Ascending aorta (tissue), 2 donors: ENCODE results near the gene VSIR. TPM values are rescaled to one million over a fixed set of nuclear protein-coding genes. Genes with fewer than 3 reads are reported as not detected.

Experiments
- DNase-seq, 2 donors: peaks; one replicate each; pipeline ENCODE4 v3.0.0-alpha.2; 2019; ENCODE audit warnings: low spot score in 2 of 2
- H3K27ac ChIP-seq, 2 donors: fragments of 200-600 bp; sonication (generic); one replicate each; pipeline ENCODE4 v1.5.1; 2016 to 2017; ENCODE audit warnings: mild to moderate bottlenecking in 1 of 2
- H3K27me3 ChIP-seq: fragments of 200-600 bp; sonication (generic); one replicate; pipeline ENCODE4 v1.5.1; 2017
- H3K36me3 ChIP-seq, 2 donors: fragments of 200-600 bp; sonication (generic); one replicate each; pipeline ENCODE4 v1.5.1; 2016
- H3K4me1 ChIP-seq, 2 donors: fragments of 200-600 bp; sonication (generic); one replicate each; pipeline ENCODE4 v1.5.1; 2016 to 2017; ENCODE audit warnings: mild to moderate bottlenecking in 1 of 2
- H3K4me3 ChIP-seq, 2 donors: fragments of 200-600 bp; sonication (generic); one replicate each; pipeline ENCODE4 v1.5.1; 2016 to 2017; ENCODE audit warnings: mild to moderate bottlenecking in 1 of 2
- H3K9me3 ChIP-seq, 2 donors: fragments of 200-600 bp; sonication (generic); one replicate each; pipeline ENCODE4 v1.5.1; 2016
- intact Hi-C: fragments of 100-400 bp; cut with DNase I; formaldehyde crosslinking; loops from one replicate; pipeline ENCODE4 v1.15.1; 2023
- total RNA-seq: library from RNA; depleted of rRNA; stranded (reverse); fragments of >200 nt; gene quantifications from one replicate; pipeline ENCODE4 v1.1.0, GENCODE V29; 2016
- TF ChIP-seq, protein P1 (sequence below), 3 experiments: fragments of 200-600 bp in 2 of 3; fragments of 450-650 bp in 1 of 3; sonication (generic) in 2 of 3; IDR thresholded peaks; one replicate each; pipeline ENCODE4 v1.5.1; 2016 to 2019; ENCODE audit warnings: antibody characterized with exemption in 3 of 3, mild to moderate bottlenecking in 1 of 3, moderate library complexity in 1 of 3

Gene VSIR
- 193 TPM for total RNA-seq

GRCh38 chr10:71773221-71773971, at the start of gene VSIR:
TSS of gene VSIR (minus strand) at chr10:71773520. CDS start at chr10:71773439, 81 bp downstream.
- Histone ChIP-seq H3K27me3 (no peaks in the 10 kb centered on the region), H3K9me3 (no peaks in the 10 kb centered on the region), H3K4me1 (peaks cover 27 to 40% of the 10 kb centered on the region in 2 donors), H3K27ac (peak within 1 kb of the TSS; percentile 94 to 98), H3K4me3 (peak within 1 kb of the TSS; percentile 69 to 85), H3K36me3 (no peaks in the 10 kb centered on the region)
- peak; percentile 63 to 96 for DNase-seq
- TF ChIP-seq, protein P1, sequence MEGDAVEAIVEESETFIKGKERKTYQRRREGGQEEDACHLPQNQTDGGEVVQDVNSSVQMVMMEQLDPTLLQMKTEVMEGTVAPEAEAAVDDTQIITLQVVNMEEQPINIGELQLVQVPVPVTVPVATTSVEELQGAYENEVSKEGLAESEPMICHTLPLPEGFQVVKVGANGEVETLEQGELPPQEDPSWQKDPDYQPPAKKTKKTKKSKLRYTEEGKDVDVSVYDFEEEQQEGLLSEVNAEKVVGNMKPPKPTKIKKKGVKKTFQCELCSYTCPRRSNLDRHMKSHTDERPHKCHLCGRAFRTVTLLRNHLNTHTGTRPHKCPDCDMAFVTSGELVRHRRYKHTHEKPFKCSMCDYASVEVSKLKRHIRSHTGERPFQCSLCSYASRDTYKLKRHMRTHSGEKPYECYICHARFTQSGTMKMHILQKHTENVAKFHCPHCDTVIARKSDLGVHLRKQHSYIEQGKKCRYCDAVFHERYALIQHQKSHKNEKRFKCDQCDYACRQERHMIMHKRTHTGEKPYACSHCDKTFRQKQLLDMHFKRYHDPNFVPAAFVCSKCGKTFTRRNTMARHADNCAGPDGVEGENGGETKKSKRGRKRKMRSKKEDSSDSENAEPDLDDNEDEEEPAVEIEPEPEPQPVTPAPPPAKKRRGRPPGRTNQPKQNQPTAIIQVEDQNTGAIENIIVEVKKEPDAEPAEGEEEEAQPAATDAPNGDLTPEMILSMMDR (IDR thresholded peaks at IDR 0.05): peak; percentile 78 to 95 (median 80)
- intact Hi-C loops: loop anchor here (1.0 to 5.0 kb wide), 5 partner anchors 60 to 561 kb away; partner anchors contain the start of gene UNC5B

DNA sequence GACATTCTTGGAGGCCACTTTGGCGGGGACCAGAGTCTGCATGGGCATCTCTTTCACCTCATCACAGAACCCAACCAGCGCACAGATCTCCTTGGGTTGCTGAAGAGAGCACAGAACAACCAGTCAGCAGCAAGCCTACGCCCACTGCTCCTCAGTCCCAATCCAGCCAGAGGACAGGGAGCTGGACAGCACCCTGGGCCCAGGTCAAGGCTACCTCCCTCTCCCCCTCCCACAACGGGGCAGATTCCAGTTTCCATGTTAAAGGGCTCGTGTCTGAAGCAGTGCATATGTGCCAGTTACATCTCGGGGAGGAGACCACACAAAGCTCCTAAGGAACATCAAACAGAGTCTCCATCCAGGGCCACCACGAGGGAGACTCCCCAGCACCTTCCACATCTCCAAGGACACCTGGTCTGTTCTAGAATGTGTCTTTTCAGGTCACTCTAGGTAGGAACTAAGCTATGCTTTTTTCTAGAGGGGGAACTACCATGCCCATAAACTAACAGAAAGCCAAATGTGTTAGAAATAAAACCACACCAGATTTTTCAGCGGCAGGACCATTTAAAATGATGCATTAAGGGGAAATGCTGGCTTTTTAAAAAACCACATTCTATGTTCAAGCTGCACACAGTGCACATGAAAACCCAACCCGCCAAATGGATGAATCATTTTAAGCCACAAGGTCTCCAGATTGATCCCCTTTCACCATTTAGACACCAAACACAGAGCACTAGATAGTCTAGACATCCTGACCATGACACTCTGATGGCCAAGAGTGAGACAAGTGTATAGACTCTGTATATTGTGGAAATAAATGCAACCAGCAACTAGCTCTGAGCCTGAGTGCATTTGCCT, 48.8 kb upstream of the VSIR start:
- intact Hi-C loops: no loop called here
- TF ChIP-seq, protein P1 (IDR thresholded peaks at IDR 0.05): no peak
- no peaks in the 10 kb centered on the region for H3K27me3 ChIP-seq
- H3K4me1 ChIP-seq: no peaks in the 10 kb centered on the region
- no peaks in the 10 kb centered on the region for H3K9me3 ChIP-seq
- H3K36me3 ChIP-seq: peaks cover 91 to 99% of the 10 kb centered on the region in 2 donors
- H3K27ac ChIP-seq: no peak overlapping the region
- DNase-seq: no peak
- no peak overlapping the region for H3K4me3 ChIP-seq

- Histone ChIP-seq H3K27ac (no peak overlapping the region), H3K27me3 (no peaks in the 10 kb centered on the region), H3K9me3 (no peaks in the 10 kb centered on the region), H3K4me1 (no peaks in the 10 kb centered on the region), H3K4me3 (no peak overlapping the region), H3K36me3 (peaks cover 90 to 99% of the 10 kb centered on the region in 2 donors)
- intact Hi-C loops: no loop called here
- DNase-seq: no peak
- TF ChIP-seq, protein P1 (IDR thresholded peaks at IDR 0.05): no peak
Observed at GRCh38 chr10:71820966-71821365, 47.6 kb upstream of the VSIR start.

DNA sequence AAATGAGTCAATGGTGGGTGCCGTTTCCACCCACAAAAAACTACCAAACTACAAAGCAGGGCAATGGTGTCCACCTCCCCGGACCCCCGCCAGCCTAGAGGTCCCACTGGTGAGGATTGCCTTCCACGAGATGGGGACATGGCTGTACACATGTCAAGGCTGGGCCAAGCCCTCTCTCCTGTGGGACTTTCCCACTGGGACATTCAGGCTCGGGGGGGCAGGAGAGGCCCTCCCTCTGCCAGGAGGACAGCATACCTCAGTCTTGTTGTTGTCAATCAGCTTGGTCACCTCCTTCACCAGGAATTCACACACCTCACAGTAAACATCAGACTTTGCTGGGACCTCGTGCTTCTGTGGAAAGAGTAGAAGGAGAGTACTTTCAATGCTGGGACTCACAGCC, 46.7 kb upstream of the VSIR start:
- no peak overlapping the region for H3K4me3 ChIP-seq
- DNase-seq: no peak
- H3K9me3 ChIP-seq: no peaks in the 10 kb centered on the region
- intact Hi-C loops: no loop called here
- H3K4me1 ChIP-seq: no peaks in the 10 kb centered on the region
- no peak overlapping the region for H3K27ac ChIP-seq
- H3K27me3 ChIP-seq: no peaks in the 10 kb centered on the region
- TF ChIP-seq, protein P1 (IDR thresholded peaks at IDR 0.05): no peak
- H3K36me3 ChIP-seq: peaks cover 90 to 97% of the 10 kb centered on the region in 2 donors

- TF ChIP-seq, protein P1 (IDR thresholded peaks at IDR 0.05): no peak
- intact Hi-C loops: no loop called here
- no peak overlapping the region for H3K4me3 ChIP-seq
- H3K9me3 ChIP-seq: no peaks in the 10 kb centered on the region
- no peak for DNase-seq
- H3K4me1 ChIP-seq: no peaks in the 10 kb centered on the region
- H3K27ac ChIP-seq: no peak overlapping the region
- H3K36me3 ChIP-seq: peaks cover 87 to 92% of the 10 kb centered on the region in 2 donors
- no peaks in the 10 kb centered on the region for H3K27me3 ChIP-seq
Observed at GRCh38 chr10:71819441-71819861, 46.1 kb upstream of the VSIR start.
